SK-N-SH treated with all-trans-retinoic acid at 6 μM for 48 hours (cell line): ENCODE results near the gene SARS2.
"Not testable (repeated sequence)": the region's sequence is repeated elsewhere in the genome, so short reads cannot be mapped to it uniquely, and the experiment has no call there.

Experiments
- ATAC-seq: fragments of 200-7000 bp; cut with Tn5 transposase; 3 replicates; pipeline ENCODE4 v1.9.1; 2020; ENCODE audit warnings: mild to moderate bottlenecking, moderate library complexity
- ARNTL ChIP-seq: fragments of 450-650 bp; formaldehyde crosslinking; IDR thresholded peaks from 2 replicates; pipeline ENCODE4 v1.5.0; 2020; ENCODE audit warnings: low read depth, mild to moderate bottlenecking, moderate library complexity, borderline replicate concordance
- BACH2 ChIP-seq: fragments of 250-450 bp; sonication (Bioruptor Pico); IDR thresholded peaks from 2 replicates; pipeline ENCODE4 v1.9.0; 2021; ENCODE audit warnings: mild to moderate bottlenecking, borderline replicate concordance
- CREB5 ChIP-seq: fragments of 250-450 bp; sonication (Bioruptor Pico); IDR thresholded peaks from 2 replicates; pipeline ENCODE4 v1.5.1; 2020; ENCODE audit warnings: low read depth, mild to moderate bottlenecking, moderate library complexity
- CSDC2 ChIP-seq: fragments of 250-450 bp; sonication (Bioruptor Pico); IDR thresholded peaks from 2 replicates; pipeline ENCODE4 v1.5.0; 2020; ENCODE audit warnings: mild to moderate bottlenecking, moderate library complexity
- CSRNP3 ChIP-seq: fragments of 250-450 bp; sonication (Bioruptor Pico); IDR thresholded peaks from 2 replicates; pipeline ENCODE4 v1.5.1; 2021; ENCODE audit warnings: mild to moderate bottlenecking, moderate library complexity
- ESRRG ChIP-seq: fragments of 250-450 bp; sonication (Bioruptor Pico); IDR thresholded peaks from 2 replicates; pipeline ENCODE4 v1.6.1; 2021; ENCODE audit warnings: mild to moderate bottlenecking
- GLIS3 ChIP-seq: fragments of 250-450 bp; sonication (Bioruptor Pico); IDR thresholded peaks from 2 replicates; pipeline ENCODE4 v1.5.0; 2020; ENCODE audit warnings: mild to moderate bottlenecking, moderate library complexity
- ISL1 ChIP-seq: fragments of 250-450 bp; sonication (Bioruptor Pico); IDR thresholded peaks from 2 replicates; pipeline ENCODE4 v2.1.2; 2022; ENCODE audit warnings: mild to moderate bottlenecking, moderate library complexity
- OSR1 ChIP-seq: fragments of 250-450 bp; sonication (Bioruptor Pico); IDR thresholded peaks from 2 replicates; pipeline ENCODE4 v1.8.0; 2022; ENCODE audit warnings: moderate library complexity, mild to moderate bottlenecking, inconsistent platforms
- PATZ1 ChIP-seq: fragments of 250-450 bp; sonication (Bioruptor Pico); IDR thresholded peaks from 2 replicates; pipeline ENCODE4 v1.8.0; 2020; ENCODE audit warnings: mild to moderate bottlenecking, moderate library complexity, borderline replicate concordance
- POU6F1 ChIP-seq: fragments of 250-450 bp; sonication (Bioruptor Pico); IDR thresholded peaks from 2 replicates; pipeline ENCODE4 v1.8.0; 2021; ENCODE audit warnings: low read depth, mild to moderate bottlenecking, moderate library complexity, borderline replicate concordance
- PPARA ChIP-seq: fragments of 250-450 bp; sonication (Bioruptor Pico); IDR thresholded peaks from 2 replicates; pipeline ENCODE4 v1.5.0; 2020; ENCODE audit warnings: mild to moderate bottlenecking, borderline replicate concordance
- RARB ChIP-seq: fragments of 250-450 bp; sonication (Bioruptor Pico); IDR thresholded peaks from 2 replicates; pipeline ENCODE4 v1.8.0; 2021; ENCODE audit warnings: mild to moderate bottlenecking, moderate library complexity
- SNAI2 ChIP-seq: fragments of 250-450 bp; sonication (Bioruptor Pico); IDR thresholded peaks from 2 replicates; pipeline ENCODE4 v1.5.0; 2020; ENCODE audit warnings: mild to moderate bottlenecking, moderate library complexity
- TCF4 ChIP-seq: fragments of 250-450 bp; sonication (Bioruptor Pico); IDR thresholded peaks from 2 replicates; pipeline ENCODE4 v1.8.0; 2021; ENCODE audit warnings: mild to moderate bottlenecking, moderate library complexity, borderline replicate concordance
- TOX ChIP-seq: fragments of 250-450 bp; sonication (Bioruptor Pico); IDR thresholded peaks from 2 replicates; pipeline ENCODE4 v1.8.0; 2021; ENCODE audit warnings: mild to moderate bottlenecking, moderate library complexity, borderline replicate concordance
- ZC3H10 ChIP-seq: fragments of 250-450 bp; sonication (Bioruptor Pico); IDR thresholded peaks from 2 replicates; pipeline ENCODE4 v1.5.1; 2021; ENCODE audit warnings: mild to moderate bottlenecking, moderate library complexity
- ZFP3 ChIP-seq: fragments of 250-450 bp; sonication (Bioruptor Pico); IDR thresholded peaks from 2 replicates; pipeline ENCODE4 v1.5.0; 2020; ENCODE audit warnings: mild to moderate bottlenecking, moderate library complexity
- ZFP30 ChIP-seq: fragments of 450-650 bp; formaldehyde crosslinking; IDR thresholded peaks from 2 replicates; pipeline ENCODE4 v1.5.0; 2022; ENCODE audit warnings: mild to moderate bottlenecking, moderate library complexity
- ZNF565 ChIP-seq: fragments of 450-650 bp; formaldehyde crosslinking; conservative IDR thresholded peaks from 2 replicates; pipeline ENCODE4 v1.5.0; 2020; ENCODE audit warnings: low read depth, mild to moderate bottlenecking, moderate library complexity
- ZNF70 ChIP-seq: fragments of 450-650 bp; formaldehyde crosslinking; IDR thresholded peaks from 2 replicates; pipeline ENCODE4 v1.5.0; 2020; ENCODE audit warnings: mild to moderate bottlenecking, moderate library complexity
- ZNF8 ChIP-seq: fragments of 450-650 bp; formaldehyde crosslinking; IDR thresholded peaks from 2 replicates; pipeline ENCODE4 v1.5.0; 2020; ENCODE audit warnings: mild to moderate bottlenecking, moderate library complexity

The SARS2 gene

GRCh38 chr19:38974624-38975213 is 44.2 kb upstream of the SARS2 start:
- no peak for TF ChIP-seq ARNTL (CRISPR knock-in tag)
- no peak for TF ChIP-seq ZC3H10 (CRISPR knock-in tag)
- no peak for TF ChIP-seq OSR1 (CRISPR knock-in tag)
- no peak for TF ChIP-seq CSRNP3 (CRISPR knock-in tag)
- no peak for TF ChIP-seq POU6F1 (CRISPR knock-in tag)
- no peak for TF ChIP-seq CSDC2 (CRISPR knock-in tag)
- TF ChIP-seq ZFP3, result no peak
- no peak for TF ChIP-seq PATZ1 (CRISPR knock-in tag)
- TF ChIP-seq RARB (CRISPR knock-in tag), result no peak
- no peak for TF ChIP-seq CREB5 (CRISPR knock-in tag)
- no peak for TF ChIP-seq TOX (CRISPR knock-in tag)
- TF ChIP-seq ZNF70 (CRISPR knock-in tag), result no peak
- TF ChIP-seq PPARA (CRISPR knock-in tag), result no peak
- no peak for TF ChIP-seq ZNF565 (CRISPR knock-in tag)
- TF ChIP-seq ZFP30 (CRISPR knock-in tag), result no peak
- no peak for TF ChIP-seq ESRRG
- TF ChIP-seq TCF4 (CRISPR knock-in tag), result no peak
- TF ChIP-seq SNAI2, result no peak
- no peak for TF ChIP-seq ZNF8 (CRISPR knock-in tag)
- TF ChIP-seq, all 23 proteins: peak for 0
- ATAC-seq, result peak; percentile 9; the same call in 2 of the 3 replicates

GRCh38 chr19:38971672-38972071 is 41.1 kb upstream of the SARS2 start:
- no peak for TF ChIP-seq TCF4 (CRISPR knock-in tag)
- no peak for TF ChIP-seq BACH2
- TF ChIP-seq PATZ1 (CRISPR knock-in tag), result no peak
- TF ChIP-seq PPARA (CRISPR knock-in tag), result no peak
- no peak for TF ChIP-seq ARNTL (CRISPR knock-in tag)
- TF ChIP-seq ISL1 (CRISPR knock-in tag), result no peak
- no peak for TF ChIP-seq CSDC2 (CRISPR knock-in tag)
- no peak for ATAC-seq

- TF ChIP-seq BACH2 (no peak), CSRNP3 (CRISPR knock-in tag) (no peak), PPARA (CRISPR knock-in tag) (no peak), TOX (CRISPR knock-in tag) (no peak), GLIS3 (CRISPR knock-in tag) (no peak), ESRRG (no peak)
- ATAC-seq, result no peak
Measured at GRCh38 chr19:38970664-38971532, 40.3 kb upstream of the SARS2 start.

GRCh38 chr19:38966149-38966548 is 35.6 kb upstream of the SARS2 start:
- ATAC-seq, result not testable (repeated sequence)
